B cell (primary cell): Measurements from ENCODE around the gene DENND1A. TPM values are rescaled to one million over a fixed set of nuclear protein-coding genes. Genes with fewer than 3 reads are reported as not detected.

Experiments
- ATAC-seq: fragments of 200-7000 bp; cut with Tn5 transposase; one replicate; pipeline ENCODE4 v1.10.0; 2021; ENCODE audit warnings: low read depth, mild to moderate bottlenecking, moderate number of reproducible peaks, moderate library complexity
- CTCF ChIA-PET: fragments of 350-600 bp; sonication (Branson Sonifier 250); formaldehyde crosslinking; loops from one replicate; lab custom pipeline; 2021; ENCODE audit warnings: antibody characterized with exemption, inconsistent platforms; lab: Charles Lee
- POLR2A ChIA-PET: fragments of 350-600 bp; sonication (Branson Sonifier 250); formaldehyde crosslinking; loops from one replicate; lab custom pipeline; 2021; ENCODE audit warnings: antibody characterized with exemption; lab: Charles Lee
- DNase-seq: peaks from one replicate; pipeline ENCODE4 v3.0.0; 2013
- H2AFZ ChIP-seq: 2 replicates; pipeline ENCODE4 v1.6.1; 2012; ENCODE audit warnings: mild to moderate bottlenecking, low read depth, low read length; ENCODE audit not compliant: insufficient read depth, poor library complexity, severe bottlenecking
- H3K27ac ChIP-seq, 2 donors: 1 replicate in 1 of 2; 2 replicates in 1 of 2; pipeline ENCODE4 v1.5.1; 2012 to 2013; ENCODE audit warnings: low read length in 2 of 2, mild to moderate bottlenecking in 2 of 2, moderate library complexity in 1 of 2
- H3K27me3 ChIP-seq, 4 experiments: fragments of 200-600 bp in 1 of 4; sonication (generic) in 1 of 4; replicated peaks in 1 of 4; 1 replicate in 2 of 4; 2 replicates in 2 of 4; pipeline versions ENCODE4 v1.6.1 to v1.7.0; 2013 to 2016; ENCODE audit warnings: low read length in 3 of 4, mild to moderate bottlenecking in 2 of 4, mixed read lengths in 1 of 4, moderate library complexity in 1 of 4; ENCODE audit not compliant: insufficient read depth in 4 of 4, control insufficient read depth in 3 of 4; ENCODE audit errors: control extremely low read depth in 1 of 4
- H3K36me3 ChIP-seq, 2 experiments: replicated peaks in 1 of 2; 1 replicate in 1 of 2; 2 replicates in 1 of 2; pipeline versions ENCODE4 v1.6.1 to v1.7.1; 2013; ENCODE audit warnings: low read length in 1 of 2; ENCODE audit not compliant: insufficient read depth in 2 of 2, control insufficient read depth in 1 of 2; ENCODE audit errors: control extremely low read depth in 1 of 2, extremely low read depth in 1 of 2
- H3K4me1 ChIP-seq, 2 donors: fragments of 200-600 bp in 1 of 2; sonication (generic) in 1 of 2; 1 replicate in 1 of 2; 2 replicates in 1 of 2; pipeline versions ENCODE4 v1.5.1 to v1.6.1; 2013 to 2017; ENCODE audit warnings: low read length in 2 of 2; ENCODE audit not compliant: control insufficient read depth in 2 of 2, insufficient read depth in 2 of 2
- H3K4me2 ChIP-seq: replicated peaks from 2 replicates; pipeline ENCODE3; 2012; ENCODE audit warnings: mild to moderate bottlenecking, low read depth, low read length; ENCODE audit not compliant: poor library complexity, severe bottlenecking
- H3K4me3 ChIP-seq, 5 experiments: fragments of 200-600 bp in 1 of 5; sonication (generic) in 1 of 5; 1 replicate in 3 of 5; 2 replicates in 2 of 5; pipeline versions ENCODE4 v1.5.1 to v1.7.0; 2011 to 2016; ENCODE audit warnings: low read length in 4 of 5, mild to moderate bottlenecking in 4 of 5, low read depth in 2 of 5, control low read depth in 1 of 5, moderate library complexity in 1 of 5; ENCODE audit not compliant: insufficient read depth in 1 of 5; ENCODE audit errors: control extremely low read depth in 1 of 5, extremely low read depth in 1 of 5
- H3K79me2 ChIP-seq: fragments of 200-600 bp; sonication (generic); one replicate; pipeline ENCODE4 v1.6.0; 2016; ENCODE audit warnings: low read length; ENCODE audit not compliant: control insufficient read depth, insufficient read depth
- H3K9ac ChIP-seq: fragments of 200-600 bp; sonication (generic); 2 replicates; pipeline ENCODE4 v1.6.1; 2017; ENCODE audit warnings: mild to moderate bottlenecking, low read length, moderate library complexity
- H3K9me3 ChIP-seq, 3 donors: one replicate each; pipeline versions ENCODE4 v1.6.1 to v1.7.1; 2013; ENCODE audit warnings: low read length in 2 of 3; ENCODE audit not compliant: control insufficient read depth in 2 of 3, insufficient read depth in 1 of 3; ENCODE audit errors: control extremely low read depth in 1 of 3
- H4K20me1 ChIP-seq: 2 replicates; pipeline ENCODE4 v1.6.0; 2012; ENCODE audit warnings: mild to moderate bottlenecking, low read length; ENCODE audit not compliant: insufficient read depth, control insufficient read depth, poor library complexity, severe bottlenecking
- H3K27ac Mint-ChIP-seq: one replicate; pipeline ENCODE4 v1.8.0; 2021; ENCODE audit warnings: mixed read lengths
- H3K27me3 Mint-ChIP-seq: one replicate; pipeline ENCODE4 v1.8.0; 2021; ENCODE audit warnings: mixed read lengths
- H3K4me1 Mint-ChIP-seq: one replicate; pipeline ENCODE4 v1.8.0; 2021; ENCODE audit warnings: mixed read lengths
- H3K4me3 Mint-ChIP-seq: one replicate; pipeline ENCODE4 v1.8.0; 2021; ENCODE audit warnings: mixed read lengths
- H3K9me3 Mint-ChIP-seq: one replicate; pipeline ENCODE4 v1.8.0; 2022; ENCODE audit warnings: mixed read lengths; ENCODE audit not compliant: insufficient read depth
- CTCF ChIP-seq: fragments of 200-600 bp; IDR thresholded peaks from one replicate; pipeline ENCODE4 v1.8.0; 2022; ENCODE audit warnings: antibody characterized with exemption, mild to moderate bottlenecking
- EZH2 ChIP-seq: IDR thresholded peaks from 2 replicates; pipeline ENCODE4 v1.6.1; 2012; ENCODE audit warnings: borderline replicate concordance, low read depth, mild to moderate bottlenecking, moderate library complexity, low read length; ENCODE audit not compliant: insufficient read depth, poor library complexity, severe bottlenecking
- WGBS: methylation state at CpG from one replicate; pipeline ENCODE4 v1.1.5; 2013; ENCODE audit warnings: missing lambda C conversion rate; ENCODE audit not compliant: insufficient coverage; 5-methylcytosine and 5-hydroxymethylcytosine counted together
- intact Hi-C: fragments of 100-400 bp; cut with micrococcal nuclease; formaldehyde crosslinking; loops from one replicate; pipeline ENCODE4 v1.10.0; 2022
- polyA plus RNA-seq: library from polyadenylated mRNA; depleted of rRNA; stranded (reverse); fragments of >200 nt; gene quantifications from 2 replicates; pipeline ENCODE4 v1.2.3, GENCODE V29; 2012
- total RNA-seq, 2 donors: library from RNA; stranded (reverse); fragments of 120-200 nt in 1 of 2; gene quantifications; 1 replicate in 1 of 2; 2 replicates in 1 of 2; pipeline versions ENCODE4 v1.2.3 to v1.2.4, GENCODE V29; 2013 to 2022

DENND1A gene
- total and polyA plus RNA-seq, 2 donors (not counting 1 experiment from before 2014, with no cell fraction given): 10.8 to 26.0 TPM

- TF ChIP-seq EZH2 (no peak), CTCF (no peak)
- ChIA-PET POLR2A (no interaction called here), CTCF (interaction anchor here (1.0 to 2.4 kb wide), 3 partner anchors 11 to 292 kb away, joined by 3 to 6 read pairs (median 3); no protein-coding TSS in a partner anchor)
- Histone ChIP-seq H3K27me3 (no peaks in the 10 kb centered on the region), H3K36me3 (peaks cover 0 to 4% of the 10 kb centered on the region in 2 experiments), H3K79me2 (peaks cover 15% of the 10 kb centered on the region), H4K20me1 (no peaks in the 10 kb centered on the region), H3K4me3 (peak overlapping the region in 1 of 5 experiments; percentile 63), H3K9ac (no peak overlapping the region), H3K4me2 (peak overlapping the region; percentile 71), H3K9me3 (peaks cover 6 to 8% (median 7%) of the 10 kb centered on the region in 3 donors), H3K4me1 (peaks cover 14 to 17% of the 10 kb centered on the region in 2 donors), H3K27ac (no peak overlapping the region), H2AFZ (no peak overlapping the region)
- intact Hi-C loops: no loop called here
- Mint-ChIP-seq H3K4me3 (no peak overlapping the region), H3K27me3 (no peaks in the 10 kb centered on the region), H3K4me1 (peaks cover 27% of the 10 kb centered on the region), H3K9me3 (peaks cover 6% of the 10 kb centered on the region), H3K27ac (no peak overlapping the region)
- DNase-seq (no peak), ATAC-seq (no peak)
- 100% methylated on average over 2 of the region's 7 CpGs for WGBS
These were observed 95.6 kb downstream of the DENND1A start for GRCh38 chr9:123834218-123834888.

GRCh38 chr9:123832858-123833650 lies 96.9 kb downstream of the DENND1A start:
- Histone ChIP-seq H3K27ac (no peak overlapping the region), H4K20me1 (no peaks in the 10 kb centered on the region), H3K9ac (no peak overlapping the region), H3K79me2 (peaks cover 15% of the 10 kb centered on the region), H3K4me2 (no peak overlapping the region), H3K27me3 (no peaks in the 10 kb centered on the region), H2AFZ (no peak overlapping the region), H3K4me1 (peaks cover 14 to 17% of the 10 kb centered on the region in 2 donors), H3K9me3 (peaks cover 8 to 20% (median 13%) of the 10 kb centered on the region in 3 donors), H3K36me3 (peaks cover 0 to 4% of the 10 kb centered on the region in 2 experiments), H3K4me3 (no peak overlapping the region)
- Mint-ChIP-seq H3K4me3 (no peak overlapping the region), H3K27me3 (no peaks in the 10 kb centered on the region), H3K27ac (no peak overlapping the region), H3K9me3 (peaks cover 11% of the 10 kb centered on the region), H3K4me1 (peaks cover 24% of the 10 kb centered on the region)
- ATAC-seq (no peak), DNase-seq (no peak)
- POLR2A ChIA-PET: interaction anchor here (0.7 kb wide), 1 partner anchor 36 kb away, joined by 3 read pairs; no protein-coding TSS in a partner anchor
- CTCF ChIA-PET: no interaction called here
- WGBS: 100% methylated on average over 2 of the region's 8 CpGs
- intact Hi-C loops: no loop called here
- TF ChIP-seq EZH2 (no peak), CTCF (no peak)
